Measurements from ENCODE around the gene EML6. TPM values are rescaled to one million over a fixed set of nuclear protein-coding genes. Genes with fewer than 3 reads are reported as not detected.
"Not testable (repeated sequence)": the region's sequence is repeated elsewhere in the genome, so short reads cannot be mapped to it uniquely, and the experiment has no call there.

The EML6 gene
- total RNA-seq, 1 donor from 2014 or later = 0.44 TPM

- H3K9me3 Mint-ChIP-seq = no peaks in the 10 kb centered on the region
- H3K4me3 Mint-ChIP-seq = no peak overlapping the region
- no peaks in the 10 kb centered on the region for H3K27me3 Mint-ChIP-seq (ENCODE audit: insufficient read depth)
- DNase-seq (ENCODE audit: low spot score) = no peak
- peaks cover 10% of the 10 kb centered on the region for H3K36me3 Mint-ChIP-seq (ENCODE audit: low read depth)
- H3K27ac Mint-ChIP-seq = no peak overlapping the region
- H3K4me1 Mint-ChIP-seq (ENCODE audit: low read depth) = peaks cover 19% of the 10 kb centered on the region
- intact Hi-C loops (cut with micrococcal nuclease) = no loop called here
Measured at GRCh38 chr2:54969940-54970338, 246.5 kb downstream of the EML6 start.

- Mint-ChIP-seq H3K4me3 (no peak overlapping the region), H3K4me1 (ENCODE audit: low read depth) (peaks cover 12% of the 10 kb centered on the region), H3K36me3 (ENCODE audit: low read depth) (peaks cover 9% of the 10 kb centered on the region), H3K9me3 (no peaks in the 10 kb centered on the region), H3K27me3 (ENCODE audit: insufficient read depth) (no peaks in the 10 kb centered on the region), H3K27ac (no peak overlapping the region)
- no peak for DNase-seq (ENCODE audit: low spot score)
- intact Hi-C loops (cut with micrococcal nuclease) = no loop called here
Measured at GRCh38 chr2:54975175-54975574, 251.7 kb downstream of the EML6 start.

- DNase-seq (ENCODE audit: low spot score) = no peak
- H3K9me3 Mint-ChIP-seq = no peaks in the 10 kb centered on the region
- no peak overlapping the region for H3K27ac Mint-ChIP-seq
- no peaks in the 10 kb centered on the region for H3K27me3 Mint-ChIP-seq (ENCODE audit: insufficient read depth)
- no peak overlapping the region for H3K4me3 Mint-ChIP-seq
- H3K36me3 Mint-ChIP-seq (ENCODE audit: low read depth) = peaks cover 13% of the 10 kb centered on the region
- peaks cover 17% of the 10 kb centered on the region for H3K4me1 Mint-ChIP-seq (ENCODE audit: low read depth)
- intact Hi-C loops (cut with micrococcal nuclease) = no loop called here
Measured at GRCh38 chr2:54975598-54976492, 252.4 kb downstream of the EML6 start.

GRCh38 chr2:54977149-54977548, 253.7 kb downstream of the EML6 start:
- Mint-ChIP-seq H3K4me1 (ENCODE audit: low read depth) (peaks cover 17% of the 10 kb centered on the region), H3K27me3 (ENCODE audit: insufficient read depth) (no peaks in the 10 kb centered on the region), H3K27ac (no peak overlapping the region), H3K36me3 (ENCODE audit: low read depth) (peaks cover 13% of the 10 kb centered on the region), H3K4me3 (no peak overlapping the region), H3K9me3 (no peaks in the 10 kb centered on the region)
- no peak for DNase-seq (ENCODE audit: low spot score)
- intact Hi-C loops (cut with micrococcal nuclease) = no loop called here

GRCh38 chr2:54979321-54980044, 256.0 kb downstream of the EML6 start:
- no peak for DNase-seq (ENCODE audit: low spot score)
- intact Hi-C loops (cut with micrococcal nuclease) = no loop called here
- Mint-ChIP-seq H3K4me1 (ENCODE audit: low read depth) (peaks cover 24% of the 10 kb centered on the region), H3K27me3 (ENCODE audit: insufficient read depth) (no peaks in the 10 kb centered on the region), H3K4me3 (no peak overlapping the region), H3K36me3 (ENCODE audit: low read depth) (peaks cover 16% of the 10 kb centered on the region), H3K9me3 (no peaks in the 10 kb centered on the region), H3K27ac (no peak overlapping the region)

GRCh38 chr2:54981385-54981784, 257.9 kb downstream of the EML6 start:
- no peak overlapping the region for H3K4me3 Mint-ChIP-seq
- peaks cover 24% of the 10 kb centered on the region for H3K4me1 Mint-ChIP-seq (ENCODE audit: low read depth)
- H3K9me3 Mint-ChIP-seq = no peaks in the 10 kb centered on the region
- intact Hi-C loops (cut with micrococcal nuclease) = no loop called here
- H3K27ac Mint-ChIP-seq = no peak overlapping the region
- DNase-seq (ENCODE audit: low spot score) = no peak
- H3K27me3 Mint-ChIP-seq (ENCODE audit: insufficient read depth) = no peaks in the 10 kb centered on the region
- H3K36me3 Mint-ChIP-seq (ENCODE audit: low read depth) = peaks cover 16% of the 10 kb centered on the region

GRCh38 chr2:54983345-54984220, 260.1 kb downstream of the EML6 start:
- Mint-ChIP-seq H3K27me3 (ENCODE audit: insufficient read depth) (no peaks in the 10 kb centered on the region), H3K9me3 (no peaks in the 10 kb centered on the region), H3K36me3 (ENCODE audit: low read depth) (peaks cover 18% of the 10 kb centered on the region), H3K4me1 (ENCODE audit: low read depth) (peaks cover 15% of the 10 kb centered on the region), H3K27ac (no peak overlapping the region), H3K4me3 (no peak overlapping the region)
- DNase-seq (ENCODE audit: low spot score) = no peak
- intact Hi-C loops (cut with micrococcal nuclease) = no loop called here

- H3K36me3 Mint-ChIP-seq (ENCODE audit: low read depth) = peaks cover 18% of the 10 kb centered on the region
- no peaks in the 10 kb centered on the region for H3K27me3 Mint-ChIP-seq (ENCODE audit: insufficient read depth)
- no peak overlapping the region for H3K27ac Mint-ChIP-seq
- intact Hi-C loops (cut with micrococcal nuclease) = no loop called here
- no peak overlapping the region for H3K4me3 Mint-ChIP-seq
- peaks cover 12% of the 10 kb centered on the region for H3K4me1 Mint-ChIP-seq (ENCODE audit: low read depth)
- H3K9me3 Mint-ChIP-seq = no peaks in the 10 kb centered on the region
- DNase-seq (ENCODE audit: low spot score) = no peak
Measured at GRCh38 chr2:54984476-54984875, 261.0 kb downstream of the EML6 start.

- intact Hi-C loops (cut with micrococcal nuclease) = no loop called here
- Mint-ChIP-seq H3K27ac (no peak overlapping the region), H3K27me3 (ENCODE audit: insufficient read depth) (no peaks in the 10 kb centered on the region), H3K9me3 (no peaks in the 10 kb centered on the region), H3K36me3 (ENCODE audit: low read depth) (peaks cover 13% of the 10 kb centered on the region), H3K4me1 (ENCODE audit: low read depth) (peaks cover 7% of the 10 kb centered on the region), H3K4me3 (no peak overlapping the region)
- no peak for DNase-seq (ENCODE audit: low spot score)
Measured at GRCh38 chr2:54986264-54986663, 262.8 kb downstream of the EML6 start.

GRCh38 chr2:54988612-54989011, 265.1 kb downstream of the EML6 start:
- DNase-seq (ENCODE audit: low spot score) = no peak
- intact Hi-C loops (cut with micrococcal nuclease) = no loop called here
- H3K4me3 Mint-ChIP-seq = no peak overlapping the region
- H3K4me1 Mint-ChIP-seq (ENCODE audit: low read depth) = peaks cover 11% of the 10 kb centered on the region
- H3K27me3 Mint-ChIP-seq (ENCODE audit: insufficient read depth) = no peaks in the 10 kb centered on the region
- H3K27ac Mint-ChIP-seq = no peak overlapping the region
- peaks cover 7% of the 10 kb centered on the region for H3K36me3 Mint-ChIP-seq (ENCODE audit: low read depth)
- no peaks in the 10 kb centered on the region for H3K9me3 Mint-ChIP-seq

- intact Hi-C loops (cut with micrococcal nuclease) = not testable (repeated sequence)
Measured at GRCh38 chr2:54990694-54991093, 267.2 kb downstream of the EML6 start.

GRCh38 chr2:54995553-54995952, 272.1 kb downstream of the EML6 start:
- DNase-seq (ENCODE audit: low spot score) = no peak
- no peaks in the 10 kb centered on the region for H3K36me3 Mint-ChIP-seq (ENCODE audit: low read depth)
- H3K9me3 Mint-ChIP-seq = no peaks in the 10 kb centered on the region
- intact Hi-C loops (cut with micrococcal nuclease) = no loop called here
- H3K27ac Mint-ChIP-seq = no peak overlapping the region
- H3K27me3 Mint-ChIP-seq (ENCODE audit: insufficient read depth) = no peaks in the 10 kb centered on the region
- no peak overlapping the region for H3K4me3 Mint-ChIP-seq
- peaks cover 28% of the 10 kb centered on the region for H3K4me1 Mint-ChIP-seq (ENCODE audit: low read depth)

More at GRCh38 chr2:54990694-54991093, 267.2 kb downstream of the EML6 start:
- H3K4me1 Mint-ChIP-seq (ENCODE audit: low read depth); H3K4me3 Mint-ChIP-seq; H3K36me3 Mint-ChIP-seq (ENCODE audit: low read depth); DNase-seq (ENCODE audit: low spot score); H3K27ac Mint-ChIP-seq; H3K27me3 Mint-ChIP-seq (ENCODE audit: insufficient read depth); H3K9me3 Mint-ChIP-seq: not testable (repeated sequence)
